HG03139 (cell line): ENCODE data around the gene PLA2G5.
"Not testable (repeated sequence)": the region's sequence is repeated elsewhere in the genome, so short reads cannot be mapped to it uniquely, and the experiment has no call there.

Source experiments
- ATAC-seq: cut with Tn5 transposase; IDR thresholded peaks from one replicate; pipeline ENCODE4 v1.9.1; 2021; ENCODE audit not compliant: unreplicated experiment

PLA2G5 gene, protein sequence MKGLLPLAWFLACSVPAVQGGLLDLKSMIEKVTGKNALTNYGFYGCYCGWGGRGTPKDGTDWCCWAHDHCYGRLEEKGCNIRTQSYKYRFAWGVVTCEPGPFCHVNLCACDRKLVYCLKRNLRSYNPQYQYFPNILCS

DNA sequence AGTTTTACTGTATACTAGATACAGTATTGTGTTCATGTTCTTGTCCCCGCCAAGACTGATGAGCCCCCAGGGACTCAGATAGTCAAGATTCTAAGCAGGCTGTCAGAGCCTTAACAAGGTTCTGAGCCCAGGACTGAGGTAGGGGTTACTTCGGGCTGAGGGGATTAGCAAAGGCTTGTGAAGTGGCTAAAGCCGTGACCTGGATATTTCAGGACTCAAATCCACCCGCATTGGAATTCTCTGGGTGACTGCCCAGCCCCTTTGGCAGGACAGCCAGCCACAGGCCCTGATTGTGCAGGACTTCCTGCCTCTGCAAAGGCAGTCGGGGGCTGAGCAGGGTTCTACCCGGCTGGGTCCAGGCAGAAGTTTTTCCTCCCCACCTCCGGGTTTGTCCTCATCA is at the start of gene PLA2G5:
TSS of gene PLA2G5 (plus strand) at position 321 of the 400 bp plus-strand sequence. CDS start 14,637 bp downstream, outside the sequence.
- ATAC-seq: no peak

DNA sequence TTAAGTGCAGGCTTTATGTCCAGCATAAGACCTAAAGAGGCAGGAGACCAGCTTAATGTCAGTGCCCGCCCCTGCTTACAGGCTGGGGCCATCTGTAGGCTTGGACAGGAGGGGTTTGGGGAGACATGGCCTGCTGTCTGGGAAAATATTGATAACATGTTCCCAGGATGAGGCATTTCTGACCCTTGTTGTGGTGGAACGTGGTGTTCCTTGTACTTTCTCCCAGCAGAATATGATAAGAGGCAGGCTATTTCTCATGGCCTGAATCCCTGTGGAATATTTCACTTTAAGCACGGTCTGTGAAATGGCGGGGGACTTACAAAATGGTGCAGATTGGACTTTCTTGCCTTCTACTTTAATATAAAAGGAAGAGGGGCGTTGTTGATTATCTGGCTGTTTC is 41.9 kb upstream of the PLA2G5 start:
- no peak for ATAC-seq

DNA sequence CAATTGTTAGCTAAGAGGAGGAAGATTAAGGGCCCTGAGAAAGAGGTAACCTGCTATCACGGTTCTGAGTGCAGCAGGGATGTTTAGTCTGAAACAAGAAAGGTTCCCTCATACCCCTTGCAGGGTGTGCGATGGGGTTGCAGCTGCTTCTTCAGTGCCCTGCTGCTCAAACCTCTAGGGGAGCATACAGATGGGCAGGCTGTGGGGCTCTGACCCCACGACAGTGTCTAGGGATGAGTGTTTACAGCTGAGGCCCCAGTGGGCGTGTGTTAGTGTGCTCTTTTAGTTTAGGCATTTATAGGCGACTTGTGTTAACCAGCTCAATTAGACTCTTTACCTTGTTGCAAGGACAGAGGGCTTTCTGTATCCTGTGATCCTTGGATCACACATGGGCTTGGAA is 41.3 kb upstream of the PLA2G5 start:
- no peak for ATAC-seq

DNA sequence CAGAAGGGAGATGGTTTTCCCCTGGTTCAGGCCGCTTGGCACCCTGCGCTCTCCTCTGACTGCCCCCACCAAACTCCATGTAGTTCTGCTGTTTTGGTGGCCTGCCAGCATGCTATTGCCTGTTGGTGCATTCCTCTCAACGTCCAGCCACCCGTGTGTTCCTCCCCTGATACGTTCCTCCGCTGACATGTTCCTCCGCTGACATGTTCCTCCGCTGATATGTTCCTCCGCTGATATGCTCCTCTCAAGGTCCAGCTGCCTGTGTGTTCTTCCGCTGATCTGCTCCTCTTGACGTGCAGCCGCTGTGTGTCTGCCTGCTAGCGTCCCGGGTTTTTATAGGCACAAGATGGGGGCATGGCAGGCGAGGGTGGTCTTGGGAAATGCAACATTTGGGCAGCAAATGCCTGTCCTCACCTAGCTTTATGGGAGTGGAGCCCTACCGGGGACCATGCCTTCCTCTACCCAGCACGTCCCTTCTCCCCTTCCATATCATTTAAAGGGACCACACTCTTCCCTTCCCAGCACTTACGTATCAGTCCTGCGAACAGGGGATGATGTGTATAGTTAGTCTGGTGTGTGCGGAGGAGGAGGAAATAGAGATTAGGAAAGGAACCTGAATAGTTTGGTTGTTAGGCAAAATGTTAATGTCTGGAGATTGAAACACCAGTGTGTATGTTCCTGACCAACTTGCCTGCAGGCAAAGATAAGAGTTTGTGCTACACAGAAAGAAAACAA is 40.6 kb upstream of the PLA2G5 start:
- no peak for ATAC-seq

DNA sequence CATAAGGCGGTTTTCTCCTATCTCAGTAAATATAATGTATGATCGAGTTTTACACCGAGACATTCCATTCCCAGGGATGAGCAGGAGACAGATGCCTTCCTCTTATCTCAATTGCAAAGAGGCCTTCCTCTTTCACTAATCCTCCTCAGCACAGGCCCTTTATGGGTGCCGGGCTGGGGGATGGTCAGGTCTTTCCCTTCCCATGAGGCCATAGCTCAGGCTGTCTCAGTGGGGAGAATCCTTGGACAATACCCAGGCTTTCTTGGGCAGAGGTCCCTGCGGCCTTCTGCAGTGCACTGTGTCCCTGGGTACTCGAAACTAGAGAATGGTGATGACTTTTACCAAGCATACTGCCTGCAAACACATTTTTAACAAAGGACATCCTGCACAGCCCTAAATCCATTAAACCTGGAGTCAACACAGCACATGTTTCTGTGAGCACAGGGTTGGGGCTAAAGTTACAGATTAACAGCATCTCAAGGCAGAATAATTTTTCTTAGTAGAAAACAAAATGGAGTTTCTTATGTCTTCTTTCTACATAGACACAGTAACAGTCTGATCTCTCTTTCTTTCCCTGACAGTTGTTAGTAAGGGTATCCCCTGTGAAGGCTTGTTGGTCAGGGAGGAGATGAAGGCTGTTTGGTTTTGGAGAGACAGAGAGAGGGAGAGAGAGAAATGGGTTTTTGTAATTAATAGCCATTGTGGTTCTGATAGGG is 39.4 kb upstream of the PLA2G5 start:
- ATAC-seq: not testable (repeated sequence)

DNA sequence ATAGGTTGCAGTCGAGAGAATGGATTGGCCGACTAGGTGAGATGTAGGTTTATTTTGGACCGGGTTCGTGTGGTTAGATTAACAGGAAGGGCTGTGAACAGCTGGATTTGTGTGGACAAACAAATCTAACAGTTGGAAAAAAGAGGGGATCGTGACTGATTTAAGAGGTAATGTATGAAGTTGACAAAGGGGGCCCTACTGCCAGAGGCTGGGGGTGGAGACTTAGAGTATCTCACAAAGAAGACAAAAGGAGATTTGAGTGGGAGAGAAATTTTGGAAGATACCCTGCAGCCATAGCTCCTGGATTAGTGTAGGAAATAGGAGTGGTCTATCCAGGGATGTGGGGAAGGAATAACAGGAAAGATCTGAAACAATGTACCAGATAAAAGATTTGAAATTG is 38.8 kb upstream of the PLA2G5 start:
- ATAC-seq: no peak

DNA sequence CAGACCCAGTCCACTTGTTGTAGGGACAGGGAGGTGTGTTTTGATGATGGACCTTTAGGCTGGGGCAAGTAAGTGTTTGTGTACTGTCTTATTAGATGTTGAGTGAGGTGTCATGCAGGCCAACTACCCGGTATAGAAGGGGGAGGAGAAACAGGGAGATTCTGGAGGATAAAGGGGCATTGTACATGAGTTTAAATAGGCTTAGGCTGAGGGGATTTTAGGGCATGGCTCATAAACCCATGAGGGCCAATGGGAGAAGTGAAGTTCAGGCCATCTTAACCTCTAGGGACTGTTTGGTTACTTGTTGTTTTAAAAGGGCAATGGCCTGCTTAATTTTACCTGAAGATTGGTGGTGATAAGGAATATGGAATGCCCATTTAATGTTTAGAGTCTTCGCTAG is 38.2 kb upstream of the PLA2G5 start:
- ATAC-seq: no peak

DNA sequence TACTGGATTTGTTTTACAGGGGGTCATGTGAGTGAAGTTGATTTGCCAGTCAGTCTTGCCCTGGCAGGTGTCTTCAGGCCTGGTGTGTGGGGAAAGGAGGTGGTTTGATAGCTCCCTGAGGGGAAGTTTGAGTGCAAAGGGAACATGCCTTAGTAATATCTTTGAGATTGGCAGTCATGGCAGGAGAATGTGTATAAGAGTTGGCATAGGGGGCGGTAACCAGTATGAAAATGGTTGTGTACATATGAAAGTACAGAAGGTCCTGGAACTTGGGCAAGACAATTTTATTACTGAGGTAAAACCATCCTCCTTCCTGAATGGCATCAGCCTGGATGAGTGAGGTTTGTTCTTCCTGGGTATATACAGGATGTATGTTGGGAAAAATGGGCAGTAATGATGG is 37.6 kb upstream of the PLA2G5 start:
- ATAC-seq: no peak

DNA sequence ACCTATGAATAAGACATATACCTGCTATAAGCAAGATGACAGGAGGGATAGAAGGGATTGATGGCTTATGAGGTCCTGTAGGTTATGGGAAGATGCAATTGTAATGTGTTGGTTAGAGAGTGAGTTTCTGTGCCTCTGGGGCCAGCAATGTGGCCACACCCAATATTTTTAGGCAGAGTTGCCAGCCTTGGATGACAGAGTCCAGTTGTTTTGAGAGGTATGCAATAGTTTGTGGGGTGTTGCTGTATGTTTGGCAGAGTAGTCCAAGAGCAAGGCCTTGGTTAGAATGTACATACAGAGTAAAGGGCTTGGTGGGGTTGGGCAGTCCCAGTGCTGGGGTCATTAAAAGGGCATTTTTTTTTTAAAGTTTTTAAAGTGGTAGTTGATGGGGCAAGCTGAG is 36.6 kb upstream of the PLA2G5 start:
- ATAC-seq: no peak

DNA sequence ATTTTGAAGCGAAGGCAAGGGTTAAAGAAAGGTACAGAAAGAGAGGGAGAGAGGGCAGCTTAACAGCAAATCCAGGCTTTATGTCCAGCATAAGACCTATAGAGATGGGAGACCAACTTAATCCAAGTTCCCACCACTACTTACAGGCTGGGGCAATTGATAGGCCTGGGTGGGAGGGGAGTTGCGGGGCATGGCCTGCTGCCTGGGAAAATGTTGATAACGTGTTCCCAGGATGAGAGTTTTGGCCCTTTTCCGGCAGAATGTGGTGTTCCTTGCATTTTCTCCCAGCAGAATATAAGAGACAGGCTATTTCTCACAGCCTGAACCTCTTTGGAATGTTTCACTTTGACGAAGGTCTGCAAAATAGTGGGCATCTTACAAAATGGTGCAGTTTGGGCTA is 34.9 kb upstream of the PLA2G5 start:
- ATAC-seq: no peak

DNA sequence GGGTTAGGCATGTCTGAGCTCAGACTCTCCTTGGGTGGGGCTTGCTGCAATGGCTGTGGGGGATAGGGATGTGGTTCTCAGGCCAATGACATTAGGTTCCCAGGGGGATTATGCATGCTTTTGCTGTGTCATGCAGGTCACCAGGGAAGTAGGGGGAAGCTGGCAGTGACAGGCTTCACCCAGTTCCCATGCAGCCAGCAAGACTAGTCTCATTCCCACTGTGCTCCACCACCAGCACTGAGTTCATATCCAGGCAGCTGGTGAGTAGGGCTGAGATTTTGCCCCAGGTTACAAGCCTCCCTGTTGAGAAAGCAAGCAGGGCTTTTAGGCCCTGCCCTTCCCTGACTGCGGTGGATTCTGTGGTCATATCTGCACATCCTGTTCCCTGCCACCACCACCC is 32.1 kb upstream of the PLA2G5 start:
- ATAC-seq: no peak

DNA sequence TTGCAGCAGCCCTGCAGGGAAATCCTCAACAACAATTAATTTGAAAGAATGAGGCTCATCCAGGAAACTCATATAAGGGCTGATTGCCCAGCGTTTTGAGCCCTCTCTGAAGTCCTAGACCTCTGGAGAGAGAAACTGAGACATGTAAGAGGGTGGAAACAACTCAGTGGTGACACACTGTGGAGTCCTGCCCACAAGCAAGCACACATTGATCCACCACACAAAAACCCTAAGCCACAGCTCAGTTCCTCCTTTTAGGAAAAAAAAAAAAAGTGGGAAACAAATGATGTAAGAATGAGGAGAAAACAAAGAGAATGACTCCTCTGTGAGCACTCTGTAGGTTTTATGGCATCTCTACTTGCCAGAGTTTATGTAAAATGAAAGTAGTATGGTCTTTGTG is 22.9 kb upstream of the PLA2G5 start:
- ATAC-seq: no peak

DNA sequence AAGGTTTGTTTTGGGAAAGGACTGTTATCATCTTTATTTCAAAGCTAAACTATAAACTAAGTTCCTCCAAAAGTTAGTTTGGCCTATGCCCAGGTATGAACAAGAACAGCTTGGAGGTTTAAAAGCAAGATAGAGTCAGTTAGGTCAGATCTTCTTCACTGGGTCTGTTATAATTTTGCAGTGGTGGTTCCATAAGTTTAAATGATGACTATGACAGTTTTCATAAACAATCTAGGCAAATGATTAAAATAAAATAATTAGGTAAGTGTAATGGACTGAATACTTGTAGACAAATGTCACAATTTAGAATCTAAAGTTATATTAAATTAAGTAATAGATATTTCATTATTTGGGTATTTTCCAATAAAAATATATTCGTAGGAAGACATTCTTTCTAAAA is 21.4 kb upstream of the PLA2G5 start:
- no peak for ATAC-seq

DNA sequence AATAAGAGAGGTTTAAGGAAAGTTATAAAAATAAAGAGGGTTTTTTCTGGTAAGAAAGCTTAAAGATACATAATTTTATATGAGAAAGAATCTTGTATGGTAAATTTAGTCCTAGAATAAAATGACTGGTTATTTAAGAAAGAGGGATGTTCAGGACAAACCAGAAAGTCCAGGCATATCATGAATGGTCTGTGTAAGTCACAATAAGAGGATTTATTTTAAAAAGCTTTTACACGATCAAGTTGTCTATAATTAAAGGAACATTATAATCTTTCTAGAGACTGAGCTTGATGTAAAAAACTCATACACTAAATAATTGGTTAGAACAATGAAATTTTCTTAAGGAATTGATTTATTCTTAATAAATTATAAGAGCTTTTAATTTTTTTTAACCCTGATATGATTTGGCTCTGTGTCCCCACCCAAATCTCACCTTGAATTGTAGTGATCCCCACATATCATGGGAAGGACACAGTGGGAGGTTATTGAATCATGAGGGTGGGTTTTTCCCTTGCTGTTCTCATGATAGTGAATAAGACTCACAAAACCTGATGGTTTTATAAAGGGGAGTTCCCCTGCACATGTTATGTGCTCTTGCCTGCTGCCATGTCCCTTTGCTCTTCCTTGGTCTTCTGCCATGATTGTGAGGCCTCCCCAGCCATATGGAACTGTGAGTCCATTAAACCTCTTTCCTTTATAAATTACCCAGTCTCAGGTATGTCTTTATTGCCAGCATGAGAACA is 20.8 kb upstream of the PLA2G5 start:
- not testable (repeated sequence) for ATAC-seq

DNA sequence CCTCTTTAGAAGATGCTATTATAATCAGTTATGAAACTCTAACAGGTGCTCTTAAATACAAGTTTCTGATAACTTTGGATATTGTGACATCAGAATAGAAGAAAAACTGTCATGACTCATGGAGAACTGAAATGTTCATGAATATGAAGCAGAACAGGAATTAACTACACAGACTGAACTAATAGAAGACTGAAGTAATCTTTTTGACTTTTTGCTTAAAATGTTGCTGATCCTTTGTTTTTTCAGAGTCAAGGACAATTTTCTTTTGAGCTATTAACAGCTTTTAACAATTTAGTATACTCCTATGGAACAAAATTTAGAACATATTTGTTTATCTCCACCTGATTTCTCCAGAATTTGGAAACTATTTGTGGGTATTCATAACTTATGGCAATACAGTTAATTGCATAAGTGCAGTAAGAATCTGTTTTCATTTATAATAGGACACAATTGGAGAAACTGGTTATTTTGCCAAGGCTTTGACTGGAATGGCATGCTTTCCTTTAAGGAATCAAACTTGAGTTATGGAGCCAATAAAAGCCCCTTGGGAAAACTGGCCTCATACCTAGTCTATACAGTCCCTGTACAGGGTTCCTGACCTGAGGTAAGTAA is 18.7 kb upstream of the PLA2G5 start:
- ATAC-seq: no peak

DNA sequence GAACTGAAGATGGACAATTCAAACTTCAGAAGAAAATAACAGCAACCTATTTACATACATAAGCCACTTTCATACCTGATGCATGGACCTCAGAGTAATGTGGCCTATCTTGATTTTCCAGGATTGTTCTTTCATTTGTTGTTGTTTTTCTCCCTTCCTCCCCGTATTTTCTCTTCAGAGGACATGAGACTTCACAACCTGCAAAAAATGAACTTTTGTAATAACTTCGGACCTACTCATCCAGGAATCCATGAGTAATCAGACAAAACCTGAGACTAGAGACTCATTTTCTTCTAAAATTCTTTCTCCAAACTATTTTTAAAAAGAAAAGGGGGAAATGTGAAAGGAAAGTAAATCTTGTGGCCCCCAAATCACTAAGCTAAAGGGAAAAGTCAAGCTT is 17.6 kb upstream of the PLA2G5 start:
- no peak for ATAC-seq

DNA sequence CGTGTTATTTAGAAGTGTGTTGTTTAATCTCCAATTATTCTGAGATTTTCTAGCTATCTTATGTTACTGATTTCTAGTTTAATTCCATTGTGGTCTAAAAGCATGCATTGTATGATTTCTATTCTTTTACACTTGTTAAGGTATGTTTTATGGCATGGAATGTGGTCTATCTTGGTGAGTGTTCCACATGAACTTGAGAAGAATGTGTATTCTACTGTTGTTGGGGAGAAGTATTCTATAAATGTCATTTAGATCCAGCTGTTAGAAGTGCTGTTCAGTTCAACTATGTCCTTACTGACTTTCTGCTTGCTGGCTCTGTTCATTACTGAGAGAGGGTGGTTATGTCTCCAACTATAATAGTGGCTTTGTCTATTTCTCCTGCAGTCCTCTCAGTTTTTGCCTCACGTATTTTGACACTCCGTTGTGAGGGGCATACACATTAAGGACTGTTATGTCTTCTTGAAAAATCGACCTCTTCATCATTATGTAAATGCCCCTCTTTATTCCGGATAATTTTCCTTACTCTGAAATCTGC is 12.0 kb upstream of the PLA2G5 start:
- ATAC-seq: no peak

DNA sequence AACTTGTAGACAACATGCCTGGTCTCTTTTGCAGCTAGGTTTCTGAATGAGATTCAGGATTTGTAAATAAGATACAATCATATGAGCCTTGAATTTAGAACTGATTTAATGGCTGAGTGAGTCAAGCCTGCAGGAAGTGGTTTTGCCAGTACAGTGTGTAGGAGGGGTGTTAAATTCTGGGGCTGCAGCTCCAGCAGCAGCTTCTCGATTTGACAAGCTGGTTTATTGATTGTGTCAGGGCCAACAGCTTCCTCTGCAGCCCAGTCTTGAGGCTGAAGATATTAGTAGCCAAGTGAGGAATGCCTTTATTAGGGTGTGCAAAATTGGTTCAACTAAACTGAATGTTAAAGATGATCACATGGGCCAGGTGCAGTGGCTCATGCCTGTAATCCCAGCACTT is 11.5 kb upstream of the PLA2G5 start:
- ATAC-seq: no peak

DNA sequence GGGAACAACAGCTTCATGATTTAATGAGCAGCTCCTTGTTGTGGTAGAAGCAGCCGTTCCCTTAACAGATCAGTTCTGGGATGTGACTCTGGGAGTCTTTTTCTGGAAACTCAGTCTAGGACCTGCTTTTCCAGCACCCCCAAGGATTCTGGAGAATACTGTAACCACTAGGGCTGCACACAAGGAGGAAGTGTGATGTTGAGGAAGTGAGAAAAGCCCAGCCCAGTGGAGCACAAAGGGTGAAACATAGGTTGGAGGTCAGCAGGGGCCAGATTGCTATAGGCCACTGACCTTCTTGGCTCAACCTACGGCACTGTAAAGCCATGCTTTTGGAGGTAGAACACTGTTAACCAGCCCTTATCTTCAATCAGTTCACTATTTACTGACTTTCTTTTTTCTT is 10.1 kb upstream of the PLA2G5 start:
- ATAC-seq: no peak

DNA sequence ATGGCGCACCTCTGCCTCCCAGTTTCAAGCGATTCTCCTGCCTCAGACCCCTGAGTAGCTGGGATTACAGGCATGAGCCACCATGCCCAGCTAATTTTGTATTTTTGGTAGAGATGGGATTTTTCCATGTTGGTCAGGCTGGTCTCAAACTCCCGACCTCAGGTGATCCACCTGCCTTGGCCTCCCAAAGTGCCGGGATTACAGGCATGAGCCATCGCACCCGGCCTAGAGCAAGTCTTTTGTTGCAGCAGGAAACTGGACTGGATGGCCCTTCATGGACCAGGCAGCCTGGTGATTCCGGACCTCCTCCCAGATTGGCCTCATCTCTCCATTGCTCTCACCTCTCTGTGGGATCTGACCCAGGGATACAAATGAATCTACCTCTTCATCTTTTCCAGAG is 9.2 kb upstream of the PLA2G5 start:
- not testable (repeated sequence) for ATAC-seq

DNA sequence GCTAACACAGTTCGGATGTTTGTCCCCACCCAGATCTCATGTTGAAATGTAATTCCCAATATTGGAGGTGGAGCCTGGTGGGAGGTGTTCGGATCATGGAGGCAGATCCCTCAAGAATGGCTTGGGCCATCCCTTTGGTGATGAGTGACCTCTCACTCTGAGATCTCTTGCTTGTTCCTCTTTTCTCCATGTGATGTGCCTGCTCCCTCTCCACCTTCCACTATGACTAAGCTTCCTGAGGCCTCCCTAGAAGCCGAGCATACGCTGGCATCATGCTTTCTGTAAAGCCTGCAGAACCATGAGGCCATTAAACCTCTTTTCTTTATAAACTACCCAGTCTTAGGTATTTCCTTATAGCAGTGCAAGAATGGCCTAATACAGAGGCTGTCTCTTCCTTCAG is 8.1 kb upstream of the PLA2G5 start:
- ATAC-seq: no peak
